ENCODE data around the gene MNX1. TPM values are rescaled to one million over a fixed set of nuclear protein-coding genes. Genes with fewer than 3 reads are reported as not detected.

Gene MNX1
- total RNA-seq, 4 donors from 2014 or later = 0.28 TPM; not detected in 3

DNA sequence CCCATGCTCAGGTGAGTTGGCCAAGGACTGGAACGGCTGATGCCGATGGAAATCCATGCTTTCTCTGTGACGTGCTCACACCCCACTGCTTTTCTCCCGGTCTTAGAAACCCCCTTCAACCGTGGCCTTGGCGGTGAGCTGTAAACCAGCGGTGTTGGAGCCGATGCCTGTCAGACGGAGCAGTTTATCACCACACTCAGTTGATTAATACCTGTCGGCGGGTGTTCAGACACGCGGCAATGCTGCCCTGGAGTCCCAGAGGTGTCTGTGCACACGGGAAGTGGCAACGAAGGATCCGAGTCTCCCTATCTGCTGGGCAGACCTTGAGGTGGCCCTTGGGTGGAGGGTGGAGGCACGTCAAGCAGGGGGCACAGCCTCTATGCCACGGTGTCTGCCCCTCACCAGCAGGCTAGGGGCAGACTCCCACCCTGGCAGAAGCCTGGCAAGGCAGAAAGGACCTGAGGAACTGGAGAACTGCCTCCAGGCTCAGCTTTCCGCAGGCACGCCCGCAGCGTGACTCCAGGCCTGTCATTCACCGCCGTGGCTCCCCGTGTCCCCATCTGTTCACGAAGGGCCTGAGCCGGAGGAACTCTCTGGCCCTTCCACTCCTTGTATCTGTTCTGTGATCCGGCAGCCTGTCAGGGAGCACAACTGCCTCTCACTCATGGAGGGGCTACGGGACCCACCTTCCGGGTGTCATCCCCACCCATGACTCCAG is 34.6 kb upstream of the MNX1 start:
- H3K9me3 ChIP-seq = no peaks in the 10 kb centered on the region
- no peak overlapping the region for H3K4me3 ChIP-seq
- H3K4me1 ChIP-seq = no peaks in the 10 kb centered on the region
- TF ChIP-seq CTCF (IDR thresholded peaks at IDR 0.05) (no peak), POLR2A (IDR thresholded peaks at IDR 0.05) (no peak)
- intact Hi-C loops (cut with DNase I; ENCODE audit: low total_unique reads) = no loop called here
- no peaks in the 10 kb centered on the region for H3K36me3 ChIP-seq
- no peaks in the 10 kb centered on the region for H3K27me3 ChIP-seq
- H3K27ac ChIP-seq = no peak overlapping the region
- DNase-seq = no peak

- no peak for DNase-seq
- no peak for TF ChIP-seq POLR2A (IDR thresholded peaks at IDR 0.05)
- no peak for TF ChIP-seq CTCF (IDR thresholded peaks at IDR 0.05)
- no peaks in the 10 kb centered on the region for H3K27me3 ChIP-seq
- intact Hi-C loops (cut with DNase I; ENCODE audit: low total_unique reads) = no loop called here
- H3K9me3 ChIP-seq = no peaks in the 10 kb centered on the region
- H3K4me1 ChIP-seq = no peaks in the 10 kb centered on the region
- no peak overlapping the region for H3K4me3 ChIP-seq
- no peaks in the 10 kb centered on the region for H3K36me3 ChIP-seq
- no peak overlapping the region for H3K27ac ChIP-seq
These were observed 33.8 kb upstream of the MNX1 start for GRCh38 chr7:157044147-157044687.

DNA sequence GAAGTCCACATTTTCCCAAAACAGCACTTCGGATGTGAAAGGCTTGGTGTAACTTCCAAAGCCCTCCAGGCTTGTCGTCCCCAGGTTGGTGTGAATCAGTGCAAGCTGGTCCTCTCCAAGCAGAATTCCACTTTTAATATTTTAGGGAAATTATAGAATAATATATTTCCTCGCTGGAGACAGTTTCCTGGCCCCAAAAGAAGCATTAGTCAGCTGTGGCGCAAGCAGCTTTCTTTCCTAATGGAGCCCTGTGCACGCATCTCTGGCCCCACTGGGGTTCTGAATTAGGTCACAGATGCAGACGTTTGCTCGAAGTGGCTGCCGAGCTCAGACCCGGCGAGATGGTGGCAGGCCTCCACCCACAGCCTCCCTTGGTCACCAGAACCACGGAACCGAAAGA is 33.3 kb upstream of the MNX1 start:
- Histone ChIP-seq H3K27me3 (no peaks in the 10 kb centered on the region), H3K27ac (no peak overlapping the region)
- DNase-seq = peak in 1 of 2 donors; percentile 48

DNA sequence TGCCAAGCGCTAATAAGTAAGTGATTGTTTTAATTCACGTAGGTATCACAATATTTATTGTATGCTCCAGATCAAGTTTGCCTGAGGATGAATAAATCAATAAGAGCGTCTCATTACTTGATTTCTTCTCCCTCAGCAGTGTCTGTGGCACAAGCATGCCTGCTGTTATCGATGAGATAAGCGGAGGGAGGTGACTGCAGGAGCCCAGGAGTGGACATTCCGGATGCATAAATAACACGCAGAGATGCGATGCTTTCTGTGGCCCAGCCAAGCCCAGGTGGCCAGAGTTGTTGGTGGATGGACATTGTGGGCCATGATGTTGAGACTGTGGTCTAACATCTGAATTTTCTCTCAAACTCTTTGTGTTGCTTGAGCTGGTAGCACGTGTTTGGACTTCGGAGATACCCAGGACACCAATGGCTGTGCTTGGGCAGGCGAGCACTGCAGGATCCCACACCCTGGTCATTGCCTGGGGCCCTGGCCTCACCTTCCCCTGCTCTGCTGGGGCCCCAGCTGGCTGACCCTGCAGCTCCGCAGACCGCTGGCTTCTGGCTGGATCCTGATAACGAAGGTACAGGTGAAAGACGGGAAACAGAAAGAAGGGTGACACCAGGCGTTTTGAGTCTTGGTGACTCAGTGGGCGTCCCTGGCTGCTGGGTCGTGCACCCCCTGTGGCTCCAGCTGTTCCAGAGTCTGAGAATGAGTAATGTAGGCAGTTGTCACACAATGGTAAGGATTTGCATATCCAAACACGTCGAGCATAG is 31.2 kb upstream of the MNX1 start:
- TF ChIP-seq CTCF (IDR thresholded peaks at IDR 0.05) = no peak
- TF ChIP-seq POLR2A (IDR thresholded peaks at IDR 0.05) = no peak
- no peaks in the 10 kb centered on the region for H3K27me3 ChIP-seq
- intact Hi-C loops (cut with DNase I; ENCODE audit: low total_unique reads) = no loop called here
- DNase-seq = no peak
- H3K36me3 ChIP-seq = no peaks in the 10 kb centered on the region
- H3K4me3 ChIP-seq = no peak overlapping the region
- H3K4me1 ChIP-seq = no peaks in the 10 kb centered on the region
- no peaks in the 10 kb centered on the region for H3K9me3 ChIP-seq
- H3K27ac ChIP-seq = no peak overlapping the region

More for the DNA sequence above, 33.3 kb upstream of the MNX1 start:
- Histone ChIP-seq H3K36me3 (no peaks in the 10 kb centered on the region), H3K9me3 (no peaks in the 10 kb centered on the region), H3K4me1 (no peaks in the 10 kb centered on the region), H3K4me3 (no peak overlapping the region)
- TF ChIP-seq CTCF (IDR thresholded peaks at IDR 0.05) = no peak
- TF ChIP-seq POLR2A (IDR thresholded peaks at IDR 0.05) = no peak
- intact Hi-C loops (cut with DNase I; ENCODE audit: low total_unique reads) = no loop called here

DNA sequence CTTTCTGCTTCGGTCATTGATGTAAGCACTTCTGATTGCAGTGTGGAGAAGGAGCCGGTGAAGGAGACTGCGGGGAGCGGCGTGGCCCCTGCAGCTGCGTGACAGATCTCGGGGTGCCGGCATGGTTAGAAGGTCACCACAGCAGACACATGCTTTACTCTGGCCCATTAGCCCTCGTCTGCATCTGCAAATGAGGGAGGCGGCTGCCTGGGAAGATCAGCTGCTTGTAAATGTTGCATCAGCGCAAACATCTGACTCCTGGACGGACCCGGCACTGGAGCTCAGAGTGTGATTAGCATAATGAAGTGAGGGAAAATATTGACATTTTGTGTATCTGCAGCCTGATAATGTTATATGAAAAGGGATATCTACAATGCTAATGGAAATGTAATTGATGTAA is 30.5 kb upstream of the MNX1 start:
- H3K27me3 ChIP-seq = no peaks in the 10 kb centered on the region
- no peak overlapping the region for H3K27ac ChIP-seq
- no peaks in the 10 kb centered on the region for H3K36me3 ChIP-seq
- no peaks in the 10 kb centered on the region for H3K4me1 ChIP-seq
- intact Hi-C loops (cut with DNase I; ENCODE audit: low total_unique reads) = no loop called here
- H3K4me3 ChIP-seq = no peak overlapping the region
- no peak for DNase-seq
- no peaks in the 10 kb centered on the region for H3K9me3 ChIP-seq
- TF ChIP-seq POLR2A (IDR thresholded peaks at IDR 0.05) (no peak), CTCF (IDR thresholded peaks at IDR 0.05) (no peak)

Data from uterus (tissue), 4 donors.